ENCODE results near the gene ZC3H7B.
"Not testable (repeated sequence)": the region's sequence is repeated elsewhere in the genome, so short reads cannot be mapped to it uniquely, and the experiment has no call there.

The ZC3H7B gene

GRCh38 chr22:41381329-41382097 is 80.2 kb downstream of the ZC3H7B start, which contains the start of gene TEF:
TSS of gene TEF (plus strand) at chr22:41381942. CDS start at chr22:41382045, 103 bp downstream.
- peak; percentile 91 for DNase-seq (ENCODE audit: low spot score)

- DNase-seq (ENCODE audit: low spot score), result no peak
Observed at GRCh38 chr22:41382098-41382578, 80.8 kb downstream of the ZC3H7B start.

GRCh38 chr22:41382610-41383009 is 81.3 kb downstream of the ZC3H7B start:
- DNase-seq (ENCODE audit: low spot score), result no peak

DNA sequence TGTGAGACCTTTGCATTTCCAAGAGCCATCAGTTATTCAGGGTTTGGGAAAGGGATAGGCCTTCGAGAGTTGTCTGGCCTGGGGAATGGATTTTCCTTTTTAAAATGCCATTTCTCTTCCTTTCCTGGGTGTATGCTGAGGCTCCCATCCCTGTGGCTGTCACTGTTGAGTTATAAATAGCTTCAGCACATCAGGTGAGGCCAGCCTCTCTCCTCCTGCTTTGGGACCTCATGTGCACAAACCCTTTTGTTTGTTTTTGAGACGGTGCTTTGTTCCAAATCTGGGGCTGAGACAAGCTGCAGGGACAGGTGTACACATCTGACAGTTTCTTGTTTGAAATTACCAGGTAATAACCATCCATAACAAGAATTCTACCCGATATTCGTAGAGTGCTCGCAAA is 81.8 kb downstream of the ZC3H7B start:
- DNase-seq (ENCODE audit: low spot score), result no peak

DNA sequence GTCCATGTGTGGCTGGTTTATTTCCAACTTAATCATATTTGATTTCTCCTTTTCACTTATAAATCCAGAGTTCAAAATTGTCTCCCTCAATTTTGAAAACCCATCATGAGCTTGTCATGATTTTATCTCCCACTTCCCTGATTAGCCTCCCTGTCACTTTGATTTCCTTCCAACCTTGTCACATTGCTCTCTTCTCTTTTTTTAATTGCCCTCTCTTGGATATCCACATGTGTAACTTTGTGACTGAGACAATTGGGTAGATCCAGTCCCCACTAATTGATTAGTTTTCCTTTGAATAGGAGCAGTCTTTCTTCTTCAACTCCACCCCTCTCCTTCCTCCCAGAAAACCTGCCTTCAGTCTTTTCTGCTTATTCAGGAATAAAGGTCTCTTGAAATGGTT is 82.8 kb downstream of the ZC3H7B start:
- no peak for DNase-seq (ENCODE audit: low spot score)

- no peak for DNase-seq (ENCODE audit: low spot score)
Observed at GRCh38 chr22:41387341-41387740, 86.0 kb downstream of the ZC3H7B start.

DNA sequence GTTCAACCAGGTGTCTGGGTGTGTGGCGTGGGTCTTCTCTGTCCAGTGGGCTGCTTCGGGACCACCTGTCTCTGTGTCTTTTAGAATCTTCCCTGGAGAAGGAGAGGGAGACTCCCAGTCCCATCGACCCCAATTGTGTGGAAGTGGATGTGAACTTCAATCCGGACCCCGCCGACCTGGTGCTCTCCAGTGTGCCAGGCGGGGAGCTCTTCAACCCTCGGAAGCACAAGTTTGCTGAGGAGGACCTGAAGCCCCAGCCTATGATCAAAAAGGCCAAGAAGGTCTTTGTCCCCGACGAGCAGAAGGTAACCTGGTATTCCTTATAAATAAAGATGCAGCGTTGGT is 92.7 kb downstream of the ZC3H7B start:
- no peak for DNase-seq (ENCODE audit: low spot score)

GRCh38 chr22:41395531-41396240 is 94.4 kb downstream of the ZC3H7B start:
- no peak for DNase-seq (ENCODE audit: low spot score)

DNA sequence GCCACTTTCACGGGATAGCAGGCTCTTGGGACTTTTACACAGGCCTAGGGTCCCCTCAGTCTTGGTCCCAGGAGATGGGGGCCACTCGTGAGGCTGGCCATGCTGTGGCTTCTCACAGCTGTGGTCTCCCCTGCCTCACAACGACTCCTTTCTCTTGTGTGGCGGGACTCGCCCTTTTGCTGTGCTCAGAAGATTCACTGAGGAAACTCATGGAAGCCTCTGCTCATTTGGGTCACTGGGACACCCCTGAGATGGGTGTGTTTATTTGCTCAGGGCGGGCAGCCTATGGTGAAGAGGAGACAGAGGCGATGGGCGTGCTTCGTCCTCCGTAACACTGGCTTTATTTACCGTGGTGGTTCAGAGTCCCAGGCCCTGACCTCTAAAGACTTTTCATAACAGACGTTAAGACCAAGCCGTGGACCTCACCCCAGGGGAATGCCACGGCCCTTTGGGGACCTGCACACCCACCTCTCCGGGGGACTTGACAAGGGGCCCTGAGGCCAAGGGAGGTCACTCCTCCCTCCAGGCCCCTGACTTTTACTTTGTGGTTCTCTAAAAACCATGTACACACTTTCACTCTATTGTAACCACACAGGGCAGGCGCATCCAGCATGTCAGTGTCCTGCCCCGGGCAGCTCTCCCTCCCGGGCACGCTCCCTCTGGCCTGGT is 96.0 kb downstream of the ZC3H7B start:
- DNase-seq (ENCODE audit: low spot score), result no peak

DNA sequence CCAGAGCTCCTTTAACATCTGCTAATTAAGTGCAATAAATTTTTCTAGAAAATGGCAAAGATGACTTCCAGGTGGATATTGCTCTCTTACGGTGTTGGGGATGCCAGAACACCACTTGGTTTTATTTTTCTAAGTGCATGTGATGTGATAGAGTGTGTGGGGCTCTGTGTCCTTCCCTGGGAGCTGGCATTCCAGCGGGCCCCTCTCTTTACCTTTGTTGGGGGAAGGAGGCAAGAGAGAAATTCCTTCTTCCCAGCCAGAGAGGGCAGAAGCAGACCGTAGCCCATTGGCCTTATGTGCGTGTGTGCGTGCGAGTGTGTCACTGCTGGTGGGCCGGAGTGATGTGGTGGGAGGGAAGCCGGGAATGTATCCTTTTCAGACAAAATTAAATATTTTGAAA is 97.6 kb downstream of the ZC3H7B start:
- no peak for DNase-seq (ENCODE audit: low spot score)

- peak; percentile 60 for DNase-seq (ENCODE audit: low spot score)
Observed at GRCh38 chr22:41401781-41402648, 100.7 kb downstream of the ZC3H7B start.

GRCh38 chr22:41402851-41403250 is 101.5 kb downstream of the ZC3H7B start:
- not testable (repeated sequence) for DNase-seq (ENCODE audit: low spot score)

DNA sequence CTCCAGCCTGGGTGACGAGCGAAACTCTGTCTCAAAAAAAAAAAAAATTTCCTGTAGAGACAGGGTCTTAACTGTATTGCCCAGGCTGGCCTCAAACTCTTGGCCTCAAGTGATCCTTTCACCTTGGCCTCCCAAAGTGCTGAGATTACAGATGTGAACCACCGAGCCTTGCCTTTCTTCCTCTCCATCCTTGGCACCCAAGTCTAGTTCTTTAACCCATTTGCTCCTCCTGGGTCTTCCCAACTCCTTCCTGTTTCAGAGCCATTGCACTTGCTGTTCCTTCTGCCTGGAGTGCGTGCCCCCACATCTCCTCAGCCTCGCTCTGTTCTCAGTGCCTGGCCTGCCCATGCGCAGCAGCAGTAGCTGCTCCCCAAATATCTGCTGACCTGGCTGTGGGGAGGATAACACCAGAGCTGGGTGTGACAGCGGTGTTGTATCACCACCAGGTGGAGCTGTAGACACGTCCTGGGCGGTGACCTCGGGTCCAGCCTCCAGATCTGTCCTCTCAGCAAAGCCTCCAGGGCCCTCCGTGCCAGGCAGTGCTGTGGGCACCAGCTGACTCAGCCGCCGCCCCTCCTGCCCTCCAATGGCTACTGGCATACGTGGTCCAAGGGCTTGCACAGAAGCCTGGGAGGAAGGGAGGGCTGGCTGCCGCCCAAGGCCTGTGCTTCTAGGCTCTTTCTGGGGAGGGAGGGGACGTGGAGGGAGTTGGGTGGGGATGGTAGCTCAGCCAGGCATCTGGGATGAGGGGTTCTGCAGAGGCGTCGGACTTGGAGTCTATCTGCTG is 102.4 kb downstream of the ZC3H7B start:
- peak; percentile 93 for DNase-seq (ENCODE audit: low spot score)

DNA sequence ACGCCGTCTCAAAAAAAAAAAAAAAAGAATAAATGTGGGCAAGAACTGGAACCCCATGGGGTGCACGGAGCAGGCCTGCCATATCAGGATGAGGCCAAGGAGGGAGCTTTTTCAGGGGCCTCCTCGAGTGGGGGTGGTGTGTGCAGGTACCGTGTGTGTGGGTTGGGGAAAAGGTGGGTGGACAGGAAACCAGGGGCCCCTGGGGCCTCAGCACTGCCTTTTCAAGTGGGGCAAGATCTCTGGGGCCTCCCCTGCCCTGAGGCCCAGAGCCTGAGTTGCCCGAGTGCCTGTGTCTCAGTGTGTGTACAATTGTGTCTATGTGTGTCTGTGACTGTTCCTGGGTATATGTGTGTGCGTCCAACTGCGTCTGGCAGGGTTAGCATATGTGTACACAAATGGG is 104.3 kb downstream of the ZC3H7B start:
- no peak for DNase-seq (ENCODE audit: low spot score)

DNA sequence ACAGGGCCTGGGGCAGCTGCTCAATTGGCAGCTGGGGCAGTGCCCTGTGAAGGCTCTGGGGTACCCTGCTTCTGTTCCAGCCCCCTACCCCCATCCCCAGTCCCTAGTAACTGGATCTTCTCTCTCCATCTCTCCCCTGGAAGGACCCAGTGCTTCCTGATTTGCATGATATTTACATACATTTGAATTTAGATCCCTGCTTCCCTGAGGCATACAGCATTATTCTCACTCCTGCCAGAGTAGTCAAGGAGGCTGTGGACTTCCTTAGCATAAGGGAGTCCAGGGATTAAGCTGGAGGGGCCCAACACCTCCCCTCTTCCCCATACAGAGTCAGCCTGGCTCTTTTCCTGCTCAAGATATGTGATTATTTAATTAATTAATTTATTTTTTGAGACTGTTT is 105.1 kb downstream of the ZC3H7B start:
- DNase-seq (ENCODE audit: low spot score), result no peak

- no peak for DNase-seq (ENCODE audit: low spot score)
Observed at GRCh38 chr22:41407433-41407832, 106.1 kb downstream of the ZC3H7B start.

- DNase-seq (ENCODE audit: low spot score), result no peak
Observed at GRCh38 chr22:41408665-41409064, 107.3 kb downstream of the ZC3H7B start.
